GM21717 (cell line): Measurements from ENCODE around the gene C3orf52.
"Not testable (repeated sequence)": the region's sequence is repeated elsewhere in the genome, so short reads cannot be mapped to it uniquely, and the experiment has no call there.

Source experiments
- ATAC-seq: cut with Tn5 transposase; IDR thresholded peaks from one replicate; pipeline ENCODE4 v1.9.1; 2021; ENCODE audit warnings: mild to moderate bottlenecking, moderate library complexity; ENCODE audit not compliant: unreplicated experiment

The C3orf52 gene, protein sequence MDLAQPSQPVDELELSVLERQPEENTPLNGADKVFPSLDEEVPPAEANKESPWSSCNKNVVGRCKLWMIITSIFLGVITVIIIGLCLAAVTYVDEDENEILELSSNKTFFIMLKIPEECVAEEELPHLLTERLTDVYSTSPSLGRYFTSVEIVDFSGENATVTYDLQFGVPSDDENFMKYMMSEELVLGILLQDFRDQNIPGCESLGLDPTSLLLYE

DNA sequence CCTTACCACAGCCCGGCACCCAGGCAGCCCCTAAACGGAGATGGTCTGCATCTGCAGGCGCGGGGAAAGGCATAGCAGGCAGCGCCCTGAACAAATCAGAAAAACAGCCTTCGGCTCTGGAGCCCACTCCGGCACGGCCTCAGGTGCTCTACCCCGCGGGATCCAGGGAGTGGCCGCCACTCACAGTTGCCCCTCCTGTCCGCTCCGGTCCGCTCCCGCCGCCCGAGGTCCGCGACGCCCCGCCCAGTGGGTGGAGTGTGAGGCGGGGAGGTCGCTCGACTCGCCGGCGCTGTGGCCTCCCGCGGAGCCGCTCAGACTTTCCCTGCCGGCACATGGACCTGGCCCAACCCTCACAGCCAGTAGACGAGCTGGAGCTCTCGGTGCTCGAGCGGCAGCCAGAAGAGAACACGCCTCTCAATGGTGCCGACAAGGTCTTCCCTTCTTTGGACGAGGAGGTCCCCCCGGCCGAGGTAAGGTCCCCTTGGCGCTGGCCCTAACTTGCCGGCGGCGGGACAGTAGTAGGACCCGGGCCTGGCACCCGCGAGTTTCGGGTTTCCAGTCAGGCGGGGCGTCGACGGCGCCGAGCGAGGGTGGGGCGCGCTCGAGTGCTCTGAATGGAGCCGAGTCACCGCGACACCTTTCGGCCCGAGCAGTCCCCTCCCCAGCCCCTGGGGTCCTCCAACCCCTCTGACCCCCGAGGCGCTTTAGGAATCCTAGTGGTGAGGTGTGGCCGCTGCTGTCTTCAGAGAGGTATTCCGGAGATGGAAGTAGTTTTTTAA is at the start of gene C3orf52:
Gene C3orf52 (plus strand): TSS at position 314 of the 779 bp plus-strand sequence. CDS start 19 bp downstream, at position 333.
- peak; percentile 88 for ATAC-seq

DNA sequence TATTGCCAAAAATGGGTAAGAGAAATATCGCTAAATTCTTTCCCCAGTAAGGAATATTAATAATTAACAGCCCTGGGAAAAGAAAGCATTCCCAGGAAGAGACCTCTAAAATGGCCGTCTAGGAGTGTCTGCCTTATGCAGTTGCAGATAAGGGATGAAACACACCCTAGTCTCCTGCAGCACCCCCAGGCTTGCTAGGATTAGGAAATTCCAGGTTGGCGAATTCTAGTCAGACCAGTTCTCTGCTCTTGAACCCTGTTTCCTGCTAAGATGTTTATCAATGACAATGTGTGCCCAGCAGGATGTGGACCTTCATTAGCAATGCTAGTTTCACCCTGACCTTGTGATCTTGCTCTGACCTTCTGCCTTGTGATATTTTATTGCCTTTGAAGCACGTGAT is 49.0 kb upstream of the C3orf52 start:
- ATAC-seq, result not testable (repeated sequence)

DNA sequence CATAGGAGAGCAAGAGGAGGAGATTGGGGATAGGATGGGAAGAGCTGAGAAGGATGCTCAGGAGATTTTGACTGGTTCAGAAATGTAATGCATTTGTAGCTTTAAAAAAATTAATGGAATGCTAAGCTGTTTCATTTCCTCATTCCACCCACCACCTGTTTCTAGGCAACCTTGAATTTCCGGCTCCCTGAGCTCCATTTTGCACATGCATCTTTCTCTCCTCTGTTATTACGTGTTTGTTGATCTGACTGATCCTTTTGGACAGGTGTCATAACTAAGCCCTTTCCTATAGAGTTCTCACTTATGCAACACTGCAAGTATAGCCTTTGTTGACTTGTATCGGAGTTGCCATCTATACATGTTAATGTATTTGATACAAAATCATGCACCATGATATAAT is 47.3 kb upstream of the C3orf52 start:
- peak; percentile 51 for ATAC-seq

DNA sequence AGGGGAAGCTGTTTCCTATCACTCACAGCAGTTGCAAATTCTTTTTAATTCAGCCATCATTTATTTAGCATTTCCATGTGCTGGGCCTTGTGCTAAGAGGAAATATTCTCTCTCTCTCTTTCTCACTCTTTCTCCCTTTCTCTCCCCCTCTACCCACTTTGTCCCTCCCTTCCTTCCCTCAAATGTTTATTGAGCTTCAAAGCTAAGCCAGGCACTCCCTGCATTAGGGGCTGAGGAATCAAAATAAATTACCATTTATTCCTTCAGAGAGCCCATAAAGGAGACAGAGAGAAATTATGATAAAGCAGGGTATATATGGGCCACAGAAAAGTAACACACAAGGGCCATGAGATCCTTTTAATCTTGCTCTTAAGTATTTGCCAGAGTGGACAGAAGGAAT is 44.9 kb upstream of the C3orf52 start:
- ATAC-seq, result no peak

DNA sequence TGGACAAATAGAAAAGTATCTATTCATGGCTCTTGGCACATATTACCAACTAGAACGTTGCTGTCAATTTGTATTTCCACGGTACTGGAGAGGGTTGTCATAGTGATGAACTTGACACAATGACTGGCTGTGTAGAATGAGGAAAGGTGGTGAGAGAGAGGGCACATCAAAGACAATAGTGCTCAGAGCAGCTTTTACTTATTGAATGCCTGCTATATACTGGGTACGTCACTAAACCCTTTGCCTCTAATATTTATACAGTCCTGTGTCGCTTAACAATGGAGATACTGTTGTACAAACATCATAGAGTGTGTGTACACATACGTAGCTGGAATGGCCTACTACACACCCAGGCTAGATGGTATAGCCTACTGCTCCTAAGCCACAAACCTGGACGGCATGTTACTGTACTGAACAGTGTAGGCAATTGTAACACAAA is 43.3 kb upstream of the C3orf52 start:
- no peak for ATAC-seq

DNA sequence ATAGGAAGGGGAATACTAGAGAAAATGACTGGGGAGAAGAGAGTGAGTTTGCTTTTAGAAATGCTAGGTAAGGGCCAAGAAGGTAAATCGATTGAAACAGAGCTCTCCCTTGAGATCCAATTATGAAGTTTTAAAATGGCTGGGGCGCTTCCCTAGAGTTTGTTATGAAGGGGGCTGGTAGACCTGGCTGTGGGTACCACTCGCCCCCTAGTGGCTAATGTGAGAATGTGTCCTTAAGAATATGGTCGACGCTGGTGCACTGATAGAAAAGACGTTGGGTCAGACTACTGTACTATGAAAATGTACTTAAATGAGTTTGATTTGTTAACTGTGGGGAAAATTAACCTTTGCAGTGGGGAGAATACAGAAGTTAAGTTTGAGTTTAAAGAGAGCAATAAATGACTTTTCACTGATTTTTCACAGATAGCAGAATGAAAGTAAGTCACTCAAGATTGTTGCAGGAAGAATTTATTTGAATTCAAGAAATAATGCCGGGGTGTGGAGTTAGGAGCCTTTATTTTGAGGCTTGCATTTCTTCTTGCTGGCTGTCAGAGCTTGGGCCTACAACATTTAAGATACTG is 42.5 kb upstream of the C3orf52 start:
- ATAC-seq, result peak; percentile 95

DNA sequence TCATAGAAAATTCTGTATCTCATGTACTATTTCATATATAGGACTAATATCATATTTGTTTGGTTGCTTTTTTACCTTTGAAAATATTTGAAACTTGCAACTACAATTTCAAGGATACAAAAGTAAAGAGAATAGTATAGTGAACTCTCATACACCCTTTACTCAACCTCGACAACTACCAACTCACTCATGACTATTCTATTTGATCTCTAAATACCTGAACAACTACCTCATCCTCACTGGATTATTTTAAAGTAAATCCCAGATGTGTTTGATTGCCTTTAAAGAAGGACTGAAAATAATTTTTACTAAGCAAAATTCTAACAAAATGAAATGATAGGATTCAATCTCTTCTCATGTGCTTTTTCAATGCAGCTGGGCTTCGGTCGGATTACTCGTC is 39.6 kb upstream of the C3orf52 start:
- ATAC-seq, result no peak

DNA sequence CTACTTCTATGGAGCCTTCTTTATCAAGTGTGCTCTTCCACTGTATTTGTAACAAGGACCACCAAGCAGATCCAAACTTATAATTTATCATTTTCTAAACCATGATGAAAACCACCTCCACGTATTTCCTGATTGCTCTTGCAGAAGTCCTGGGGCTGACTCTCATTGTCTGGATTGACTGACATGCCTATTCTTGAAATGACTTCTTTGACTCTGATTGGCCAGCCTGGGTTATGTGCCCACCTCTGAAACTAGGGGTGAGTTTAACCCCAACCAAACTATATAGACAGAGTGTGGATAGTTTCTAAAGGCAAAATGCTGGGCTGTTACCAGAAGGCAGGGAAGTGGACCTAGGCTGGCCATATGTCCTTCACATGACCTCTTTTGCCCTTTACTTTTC is 38.9 kb upstream of the C3orf52 start:
- no peak for ATAC-seq

DNA sequence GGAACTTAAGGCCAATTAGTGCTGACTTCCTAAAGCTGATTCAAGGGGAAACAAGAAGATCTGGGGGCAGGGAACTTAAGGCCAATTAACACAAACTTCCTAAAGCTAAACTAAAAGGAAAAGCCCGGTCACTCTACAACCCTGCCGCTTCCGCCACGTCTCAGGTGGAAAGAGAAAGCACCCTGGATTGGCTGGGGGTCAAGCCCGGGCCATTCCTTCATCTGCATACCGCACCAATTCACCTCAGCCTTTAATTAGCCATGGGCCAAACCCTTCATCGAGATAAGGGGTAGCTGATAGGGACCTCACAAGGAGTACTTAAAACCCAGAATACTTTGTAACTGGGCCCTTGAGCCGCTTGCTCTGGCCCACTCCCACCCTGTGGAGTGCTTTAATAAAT is 37.3 kb upstream of the C3orf52 start:
- ATAC-seq, result no peak

DNA sequence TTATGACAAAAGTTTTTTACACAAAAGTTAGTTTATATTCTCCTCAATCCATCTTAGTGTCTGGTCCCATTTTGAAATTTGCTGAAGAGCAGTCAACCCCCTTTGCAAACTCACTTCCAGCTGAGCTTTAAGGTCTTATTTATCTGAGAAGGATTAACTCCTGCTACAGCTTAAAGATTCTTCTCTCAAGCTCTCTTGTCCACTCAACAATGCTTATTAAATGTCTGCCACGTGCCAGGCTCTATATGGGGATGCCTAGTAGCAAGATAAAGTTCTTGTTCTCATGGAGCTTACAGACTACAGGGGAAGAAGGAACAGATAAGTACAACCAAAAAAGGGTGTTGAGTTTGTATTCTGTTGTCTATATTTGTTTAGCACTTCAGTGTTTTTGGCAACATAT is 33.0 kb upstream of the C3orf52 start:
- no peak for ATAC-seq

GRCh38 chr3:112056451-112056929 is 29.7 kb upstream of the C3orf52 start:
- ATAC-seq, result no peak

- no peak for ATAC-seq
Observed at GRCh38 chr3:112059497-112059896, 26.7 kb upstream of the C3orf52 start.

DNA sequence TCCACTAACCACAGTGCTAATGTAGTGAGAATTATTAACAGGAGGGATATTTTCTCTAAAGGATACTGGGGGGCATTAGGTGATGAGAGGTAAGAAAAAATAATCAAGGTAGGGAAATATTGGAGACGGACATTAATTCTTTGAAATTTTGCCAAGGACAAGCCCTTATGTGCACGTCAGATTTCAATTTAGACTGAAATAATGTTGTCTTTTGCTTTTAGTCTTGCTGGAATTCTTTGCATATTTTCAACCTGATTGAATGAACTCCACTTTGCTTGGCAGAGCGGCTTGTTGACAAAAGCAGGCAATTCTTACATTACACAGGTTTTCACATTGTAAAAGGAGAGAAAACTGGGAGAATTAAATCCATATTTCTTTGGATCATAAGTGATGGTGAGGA is 25.0 kb upstream of the C3orf52 start:
- ATAC-seq, result no peak

GRCh38 chr3:112072387-112073060 is 13.7 kb upstream of the C3orf52 start:
- ATAC-seq, result not testable (repeated sequence)

GRCh38 chr3:112074006-112074405 is 12.2 kb upstream of the C3orf52 start:
- no peak for ATAC-seq

- peak; percentile 88 for ATAC-seq
Observed at GRCh38 chr3:112074616-112075497, 11.3 kb upstream of the C3orf52 start.

GRCh38 chr3:112078125-112079083 is 7.8 kb upstream of the C3orf52 start:
- ATAC-seq, result no peak

GRCh38 chr3:112083239-112083638 is 3.0 kb upstream of the C3orf52 start:
- no peak for ATAC-seq

DNA sequence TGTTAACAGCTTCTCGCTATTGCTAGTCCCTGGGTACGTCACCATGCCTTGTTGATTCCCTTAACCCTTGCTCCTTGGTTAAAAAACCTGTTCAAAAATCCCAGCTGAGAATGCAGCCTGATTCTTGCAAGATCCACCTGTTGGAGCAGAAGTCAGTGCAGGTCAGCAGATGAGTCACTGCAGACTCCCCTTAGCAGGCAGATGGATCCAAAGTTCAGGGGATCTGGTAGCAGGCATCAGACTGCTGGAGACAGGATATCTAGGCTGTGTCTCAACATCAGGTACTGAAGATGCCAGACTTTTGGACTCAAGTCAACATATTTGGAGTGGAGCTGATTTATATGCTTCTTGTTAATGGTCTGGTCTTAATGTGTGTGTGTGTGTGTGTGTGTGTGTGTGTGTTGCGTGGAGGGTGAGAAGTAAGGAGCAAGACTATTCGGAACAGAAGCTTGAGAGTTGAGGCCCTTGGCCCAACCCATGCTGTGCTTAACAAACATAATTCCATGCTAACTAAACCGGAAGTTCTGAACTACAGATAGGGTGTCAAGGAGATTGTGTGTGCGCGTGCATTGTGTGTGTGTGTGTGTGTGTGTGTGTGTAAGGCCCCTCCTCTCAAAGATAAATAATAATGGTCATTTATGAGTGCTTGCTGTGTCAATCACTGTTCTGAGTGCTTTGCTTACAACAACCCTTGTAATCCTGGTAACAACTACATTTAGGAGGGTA is 1.0 kb upstream of the C3orf52 start:
- ATAC-seq, result no peak
